Pancreas (tissue), 10 donors: ENCODE data around the gene MYH3. TPM values are rescaled to one million over a fixed set of nuclear protein-coding genes. Genes with fewer than 3 reads are reported as not detected.

Experiments used
- ATAC-seq, 4 donors: fragments of 200-7000 bp; cut with Tn5 transposase; one replicate each; pipeline versions ENCODE4 v1.8.0 to v1.9.1; 2020; ENCODE audit warnings: mild to moderate bottlenecking in 4 of 4, moderate library complexity in 4 of 4
- DNase-seq, 6 donors: peaks; one replicate each; pipeline ENCODE4 v3.0.0-alpha.2; 2020
- FAIRE-seq: peaks from 2 replicates; lab custom pipeline; 2012; peaks lifted over from hg19 to GRCh38; lab: Jason Lieb, UNC
- H3K27ac ChIP-seq, 4 donors: fragments of 200-600 bp; sonication (generic); 1 replicate in 3 of 4; 2 replicates in 1 of 4; pipeline versions ENCODE4 v1.5.0 to v1.8.0; 2020
- H3K27me3 ChIP-seq, 4 donors: fragments of 200-600 bp; one replicate each; pipeline ENCODE4 v1.8.0; 2021
- H3K36me3 ChIP-seq, 3 donors: fragments of 200-600 bp; sonication (generic) in 1 of 3; one replicate each; pipeline versions ENCODE4 v1.5.0 to v1.8.0; 2020 to 2021
- H3K4me1 ChIP-seq, 3 donors: fragments of 200-600 bp; one replicate each; pipeline ENCODE4 v1.8.0; 2021
- H3K4me3 ChIP-seq, 4 donors: fragments of 200-600 bp; sonication (generic) in 2 of 4; one replicate each; pipeline versions ENCODE4 v1.5.0 to v1.8.0; 2020 to 2021
- H3K9me3 ChIP-seq, 4 donors: fragments of 200-600 bp; one replicate each; pipeline ENCODE4 v1.8.0; 2021
- CTCF ChIP-seq, 4 donors: fragments of 200-600 bp; sonication (generic) in 3 of 4; IDR thresholded peaks; one replicate each; pipeline versions ENCODE4 v1.5.0 to v1.8.0; 2021; ENCODE audit warnings: antibody characterized with exemption in 4 of 4
- WGBS, 2 donors: extraction: QIAGEN DNeasy Blood & Tissue Kit; methylation state at CpG; one replicate each; pipeline ENCODE4 v1.1.7; 2013; 5-methylcytosine and 5-hydroxymethylcytosine counted together
- intact Hi-C, 3 donors: fragments of 100-400 bp; cut with DNase I; formaldehyde crosslinking; loops; one replicate each; pipeline versions ENCODE4 v1.11.1 to v1.14.2; 2022
- polyA plus RNA-seq, 2 donors: library from polyadenylated mRNA; stranded (reverse); fragments of 200-250 nt; gene quantifications; one replicate each; pipeline ENCODE4 v1.2.3, GENCODE V29; 2013
- total RNA-seq, 6 donors: library from RNA; stranded (reverse); fragmentation: NEBNext Ultra II Directional in 4 of 6; extraction: Animal tissue kit (Norgen Biotek cat#: 25700) in 4 of 6; gene quantifications; one replicate each; pipeline versions ENCODE4 v1.2.1 to v1.2.4, GENCODE V29; 2021 to 2023
- donor health status: healthy with polysubstance abuse.
- donor health status: DM: no; HTN: no; CAD: no; lungs with moderate emphysema.
- donor health status: DM: no; HTN: no; CAD: no.
- donor health status: control.
- donor health status: control.
- donor health status: Bipolar disorder and iron deficiency.
- donor health status: DM: yes; HTN: yes; CAD: no.
- donor health status: DM: no; HTN: no; CAD: no.
- donor health status: DM: no; HTN: no; CAD: no.
- donor health status: DM: yes; HTN: yes; CAD: no.

The MYH3 gene
- total and polyA plus RNA-seq, 8 donors, result 0.63 to 13.5 (median 2.2) TPM

GRCh38 chr17:10579270-10579669, 77.8 kb downstream of the MYH3 start:
- Histone ChIP-seq H3K4me1 (no peaks in the 10 kb centered on the region), H3K27ac (no peak overlapping the region), H3K27me3 (peaks cover 0 to 13% (median 0%) of the 10 kb centered on the region in 4 donors), H3K36me3 (no peaks in the 10 kb centered on the region), H3K4me3 (no peak overlapping the region), H3K9me3 (no peaks in the 10 kb centered on the region)
- DNase-seq, result no peak
- ATAC-seq, result no peak
- intact Hi-C loops, result no loop called here
- FAIRE-seq, result no peak
- WGBS, 2 donors, result 17 to 22% methylated on average over 2 of the region's 2 CpGs
- TF ChIP-seq CTCF (IDR thresholded peaks at IDR 0.05), result no peak

Other genes starting within 250 kb of the MYH3 start
- not detected for gene MYH8, start 235.4 kb downstream of the MYH3 start, total RNA-seq
- gene MYH8, start 235.4 kb downstream of the MYH3 start, polyA plus RNA-seq, result not detected
- gene MYH4, start 187.8 kb downstream of the MYH3 start, total RNA-seq, result not detected
- not detected for gene MYH4, start 187.8 kb downstream of the MYH3 start, polyA plus RNA-seq
- not detected for gene MYH1, start 138.8 kb downstream of the MYH3 start, total RNA-seq
- under 1 TPM; 0.04 to 0.09 TPM for gene MYH1, start 138.8 kb downstream of the MYH3 start, polyA plus RNA-seq
- not detected for gene MYH2, start 107.7 kb downstream of the MYH3 start, total RNA-seq
- under 1 TPM in 1 of 2 donors, not detected in 1; 0.05 TPM for gene MYH2, start 107.7 kb downstream of the MYH3 start, polyA plus RNA-seq
- gene SCO1, start 40.2 kb upstream of the MYH3 start, total RNA-seq, result 10 to 100 TPM in 3 of 6 donors, 1 to 10 TPM in 3; 7.0 to 12.4 (median 9.9) TPM
- gene SCO1, start 40.2 kb upstream of the MYH3 start, polyA plus RNA-seq, result 1 to 10 TPM; 3.3 to 8.9 TPM
- gene ADPRM, start 40.3 kb upstream of the MYH3 start, total RNA-seq, result 1 to 10 TPM; 4.1 to 6.9 (median 4.3) TPM
- gene ADPRM, start 40.3 kb upstream of the MYH3 start, polyA plus RNA-seq, result 1 to 10 TPM; 6.5 to 6.8 TPM
- gene TMEM220, start 72.7 kb upstream of the MYH3 start, total RNA-seq, result 10 to 100 TPM in 1 of 6 donors, 1 to 10 TPM in 5; 3.0 to 12.4 (median 8.2) TPM
- gene TMEM220, start 72.7 kb upstream of the MYH3 start, polyA plus RNA-seq, result 1 to 10 TPM; 6.2 to 9.2 TPM
- under 1 TPM in 1 of 6 donors, not detected in 5; 0.13 TPM for gene TMEM238L, start 146.8 kb upstream of the MYH3 start, total RNA-seq
- gene TMEM238L, start 146.8 kb upstream of the MYH3 start, polyA plus RNA-seq, result not detected
- gene PIRT, start 180.8 kb upstream of the MYH3 start, total RNA-seq, result under 1 TPM in 4 of 6 donors, not detected in 2; 0.03 to 0.09 (median 0.04) TPM
- gene PIRT, start 180.8 kb upstream of the MYH3 start, polyA plus RNA-seq, result under 1 TPM in 1 of 2 donors, not detected in 1; 0.28 TPM